ENCODE results near the gene HIGD2B.
"Not testable (repeated sequence)": the region's sequence is repeated elsewhere in the genome, so short reads cannot be mapped to it uniquely, and the experiment has no call there.

HIGD2B gene

GRCh38 chr15:72654397-72654796 lies 31.6 kb downstream of the HIGD2B start, which contains the start of gene GOLGA6B:
TSS of gene GOLGA6B (plus strand) at chr15:72654697. CDS start at chr15:72654738, 41 bp downstream.
- not testable (repeated sequence) for H3K4me1 ChIP-seq (ENCODE audit: insufficient read depth, low read length); H3K36me3 ChIP-seq (ENCODE audit: insufficient read depth, low read length); H3K9ac ChIP-seq (ENCODE audit: low read depth, low read length); H3K9me3 ChIP-seq (ENCODE audit: control insufficient read depth, insufficient read depth, low read length)

GRCh38 chr15:72648631-72649253 lies 37.2 kb downstream of the HIGD2B start:
- not testable (repeated sequence) for H3K36me3 ChIP-seq (ENCODE audit: insufficient read depth, low read length); H3K9ac ChIP-seq (ENCODE audit: low read depth, low read length); H3K9me3 ChIP-seq (ENCODE audit: control insufficient read depth, insufficient read depth, low read length); H3K4me1 ChIP-seq (ENCODE audit: insufficient read depth, low read length)

- not testable (repeated sequence) for H3K36me3 ChIP-seq (ENCODE audit: insufficient read depth, low read length); H3K4me1 ChIP-seq (ENCODE audit: insufficient read depth, low read length); H3K9ac ChIP-seq (ENCODE audit: low read depth, low read length); H3K9me3 ChIP-seq (ENCODE audit: control insufficient read depth, insufficient read depth, low read length)
Observed at GRCh38 chr15:72642271-72642670, 43.7 kb downstream of the HIGD2B start.

- H3K9ac ChIP-seq (ENCODE audit: low read depth, low read length); H3K36me3 ChIP-seq (ENCODE audit: insufficient read depth, low read length); H3K9me3 ChIP-seq (ENCODE audit: control insufficient read depth, insufficient read depth, low read length); H3K4me1 ChIP-seq (ENCODE audit: insufficient read depth, low read length): not testable (repeated sequence)
Observed at GRCh38 chr15:72639759-72640483, 46.1 kb downstream of the HIGD2B start.

- not testable (repeated sequence) for H3K9ac ChIP-seq (ENCODE audit: low read depth, low read length); H3K36me3 ChIP-seq (ENCODE audit: insufficient read depth, low read length); H3K4me1 ChIP-seq (ENCODE audit: insufficient read depth, low read length)
Observed at GRCh38 chr15:72636519-72637282, 49.3 kb downstream of the HIGD2B start.

GRCh38 chr15:72629068-72629570 lies 56.9 kb downstream of the HIGD2B start:
- not testable (repeated sequence) for H3K9me3 ChIP-seq (ENCODE audit: control insufficient read depth, insufficient read depth, low read length); H3K9ac ChIP-seq (ENCODE audit: low read depth, low read length); H3K4me1 ChIP-seq (ENCODE audit: insufficient read depth, low read length); H3K36me3 ChIP-seq (ENCODE audit: insufficient read depth, low read length)

More at GRCh38 chr15:72636519-72637282, 49.3 kb downstream of the HIGD2B start:
- not testable (repeated sequence) for H3K9me3 ChIP-seq (ENCODE audit: control insufficient read depth, insufficient read depth, low read length)

- H3K36me3 ChIP-seq (ENCODE audit: insufficient read depth, low read length); H3K9me3 ChIP-seq (ENCODE audit: control insufficient read depth, insufficient read depth, low read length); H3K9ac ChIP-seq (ENCODE audit: low read depth, low read length); H3K4me1 ChIP-seq (ENCODE audit: insufficient read depth, low read length): not testable (repeated sequence)
Observed at GRCh38 chr15:72628249-72629067, 57.5 kb downstream of the HIGD2B start.

- not testable (repeated sequence) for H3K9me3 ChIP-seq (ENCODE audit: control insufficient read depth, insufficient read depth, low read length); H3K4me1 ChIP-seq (ENCODE audit: insufficient read depth, low read length); H3K36me3 ChIP-seq (ENCODE audit: insufficient read depth, low read length); H3K9ac ChIP-seq (ENCODE audit: low read depth, low read length)
Observed at GRCh38 chr15:72626153-72626552, 59.8 kb downstream of the HIGD2B start.

Data from ES-I3 (cell line).